ENCODE results near the gene LPCAT2.

- TF ChIP-seq CTCF (IDR thresholded peaks at IDR 0.05; ENCODE audit: poor library complexity, severe bottlenecking) (no peak), REST (IDR thresholded peaks at IDR 0.05; ENCODE audit: borderline replicate concordance) (no peak), EZH2 (IDR thresholded peaks at IDR 0.05; ENCODE audit: borderline replicate concordance, insufficient read depth, low read length, poor library complexity, severe bottlenecking) (no peak), MXI1 (conservative IDR thresholded peaks at IDR 0.05; ENCODE audit: poor library complexity, severe bottlenecking) (no peak), RAD21 (conservative IDR thresholded peaks at IDR 0.05) (no peak), TAF1 (IDR thresholded peaks at IDR 0.05; ENCODE audit: low read depth) (no peak), EP300 (conservative IDR thresholded peaks at IDR 0.05; ENCODE audit: poor library complexity, severe bottlenecking) (no peak)
These were observed 19.0 kb downstream of the LPCAT2 start for GRCh38 chr16:55527885-55528284.

Data from neural cell (in vitro differentiated cells).